GM12874 (cell line): ENCODE measurements around the gene DAAM2.

ENCODE experiments used
- TF ChIP-seq, protein P1 (sequence below): IDR thresholded peaks from 2 replicates; pipeline ENCODE4 v1.5.1; 2011; ENCODE audit warnings: low read depth, mild to moderate bottlenecking, control low read depth, low read length, moderate library complexity; ENCODE audit not compliant: insufficient read depth

Gene DAAM2

GRCh38 chr6:39886871-39887270 lies 94.7 kb downstream of the DAAM2 start:
- TF ChIP-seq, protein P1, sequence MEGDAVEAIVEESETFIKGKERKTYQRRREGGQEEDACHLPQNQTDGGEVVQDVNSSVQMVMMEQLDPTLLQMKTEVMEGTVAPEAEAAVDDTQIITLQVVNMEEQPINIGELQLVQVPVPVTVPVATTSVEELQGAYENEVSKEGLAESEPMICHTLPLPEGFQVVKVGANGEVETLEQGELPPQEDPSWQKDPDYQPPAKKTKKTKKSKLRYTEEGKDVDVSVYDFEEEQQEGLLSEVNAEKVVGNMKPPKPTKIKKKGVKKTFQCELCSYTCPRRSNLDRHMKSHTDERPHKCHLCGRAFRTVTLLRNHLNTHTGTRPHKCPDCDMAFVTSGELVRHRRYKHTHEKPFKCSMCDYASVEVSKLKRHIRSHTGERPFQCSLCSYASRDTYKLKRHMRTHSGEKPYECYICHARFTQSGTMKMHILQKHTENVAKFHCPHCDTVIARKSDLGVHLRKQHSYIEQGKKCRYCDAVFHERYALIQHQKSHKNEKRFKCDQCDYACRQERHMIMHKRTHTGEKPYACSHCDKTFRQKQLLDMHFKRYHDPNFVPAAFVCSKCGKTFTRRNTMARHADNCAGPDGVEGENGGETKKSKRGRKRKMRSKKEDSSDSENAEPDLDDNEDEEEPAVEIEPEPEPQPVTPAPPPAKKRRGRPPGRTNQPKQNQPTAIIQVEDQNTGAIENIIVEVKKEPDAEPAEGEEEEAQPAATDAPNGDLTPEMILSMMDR, result no peak

GRCh38 chr6:39887692-39888450 lies 95.7 kb downstream of the DAAM2 start:
- TF ChIP-seq, protein P1, result no peak

DNA sequence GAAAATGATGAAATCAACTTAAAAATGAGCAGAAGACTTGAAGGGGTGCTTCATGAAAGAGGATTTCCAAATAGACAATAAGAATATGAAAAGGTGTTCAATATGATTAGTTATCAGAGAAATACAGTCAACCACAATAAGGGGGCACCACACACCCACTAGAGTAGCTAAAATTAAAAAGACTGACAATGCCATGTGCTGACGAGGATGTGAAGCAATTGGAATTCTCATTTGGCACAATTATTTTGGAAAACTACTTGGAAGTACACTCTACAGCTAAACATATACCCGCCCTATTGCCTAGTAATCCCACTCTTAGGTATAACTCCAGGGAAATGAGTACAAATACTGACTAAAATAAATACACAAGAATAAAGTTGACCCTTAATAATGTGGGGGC lies 97.1 kb downstream of the DAAM2 start:
- TF ChIP-seq, protein P1, result no peak

DNA sequence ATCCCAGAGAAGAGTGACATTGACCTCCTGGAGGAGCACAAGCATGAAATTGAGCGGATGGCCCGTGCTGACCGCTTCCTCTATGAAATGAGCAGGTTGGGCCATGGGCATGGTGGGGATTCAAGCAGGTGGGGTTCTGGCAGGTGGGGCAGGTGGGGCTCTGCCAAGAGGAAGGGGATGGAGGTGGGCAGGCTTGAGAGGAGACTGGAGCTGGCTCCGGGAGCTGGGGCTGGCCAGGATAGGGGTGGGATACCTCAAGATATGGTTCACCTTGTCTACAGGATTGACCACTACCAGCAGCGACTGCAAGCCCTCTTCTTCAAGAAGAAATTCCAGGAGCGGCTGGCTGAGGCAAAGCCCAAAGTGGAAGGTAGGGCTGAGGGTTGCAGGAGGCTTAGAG lies 99.2 kb downstream of the DAAM2 start:
- TF ChIP-seq, protein P1, result no peak

DNA sequence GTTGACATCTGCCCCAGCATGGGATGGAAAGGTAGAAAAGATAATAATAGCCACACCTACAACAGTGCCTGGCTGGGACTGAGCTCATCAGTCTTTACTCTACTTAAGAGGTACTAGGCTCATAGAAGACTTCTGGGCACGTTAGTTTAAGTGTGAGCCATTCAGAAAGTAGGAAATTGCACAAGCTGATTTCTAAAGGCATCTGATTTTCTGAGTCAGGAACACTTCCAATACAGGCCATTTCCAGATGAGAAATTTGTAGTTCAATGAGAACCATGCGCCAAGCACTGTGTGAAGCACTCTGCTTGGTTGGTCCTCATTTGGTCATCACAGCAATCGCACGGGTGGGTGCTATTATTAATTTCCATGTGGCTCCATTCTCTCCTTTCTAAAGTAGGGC lies 99.8 kb downstream of the DAAM2 start:
- TF ChIP-seq, protein P1, result no peak

GRCh38 chr6:39892490-39893129 lies 100.4 kb downstream of the DAAM2 start:
- TF ChIP-seq, protein P1, result peak; percentile 80

DNA sequence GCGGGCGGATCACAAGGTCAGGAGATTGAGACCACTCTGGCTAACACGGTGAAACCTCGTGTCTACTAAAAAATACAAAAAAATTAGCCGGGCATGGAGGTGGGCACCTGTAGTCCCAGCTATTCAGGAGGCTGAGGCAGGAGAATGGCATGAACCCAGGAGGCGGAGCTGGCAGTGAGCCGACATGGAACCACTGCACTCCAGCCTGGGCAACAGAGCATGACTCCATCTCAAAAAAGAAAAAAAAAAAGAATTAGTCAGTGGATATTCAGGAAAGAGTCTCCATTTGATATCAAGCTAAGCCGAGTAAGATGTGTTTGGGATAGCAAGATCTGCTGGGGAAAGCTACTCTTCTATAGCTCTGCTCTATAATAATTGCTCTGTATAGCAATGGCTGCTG lies 101.1 kb downstream of the DAAM2 start:
- TF ChIP-seq, protein P1, result no peak
